GM12874 (cell line): ENCODE data around the gene ARFGAP3.

Source experiments
- TF ChIP-seq, protein P1 (sequence below): IDR thresholded peaks from 2 replicates; pipeline ENCODE4 v1.5.1; 2011; ENCODE audit warnings: low read depth, mild to moderate bottlenecking, control low read depth, low read length, moderate library complexity; ENCODE audit not compliant: insufficient read depth

Gene ARFGAP3

DNA sequence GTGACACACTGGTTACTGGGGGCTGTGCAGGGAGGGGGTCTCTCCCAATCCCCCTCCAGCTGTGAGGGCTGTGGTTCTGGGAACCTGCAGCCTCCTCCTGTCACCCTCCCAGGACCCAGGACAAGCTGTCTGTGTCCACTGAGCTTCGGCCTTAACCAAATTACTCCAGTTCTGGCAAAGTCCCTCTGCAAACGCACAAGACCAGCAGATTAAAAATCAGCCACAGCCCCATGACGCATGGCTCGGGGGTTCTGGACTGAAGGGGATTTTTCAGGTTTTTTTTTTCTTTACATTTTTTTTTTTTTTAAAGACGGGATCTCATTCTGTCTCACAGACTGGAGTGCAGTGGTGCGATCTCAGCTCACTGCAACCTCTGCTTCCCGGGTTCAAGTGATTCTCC lies 104.2 kb downstream of the ARFGAP3 start:
- TF ChIP-seq, protein P1, sequence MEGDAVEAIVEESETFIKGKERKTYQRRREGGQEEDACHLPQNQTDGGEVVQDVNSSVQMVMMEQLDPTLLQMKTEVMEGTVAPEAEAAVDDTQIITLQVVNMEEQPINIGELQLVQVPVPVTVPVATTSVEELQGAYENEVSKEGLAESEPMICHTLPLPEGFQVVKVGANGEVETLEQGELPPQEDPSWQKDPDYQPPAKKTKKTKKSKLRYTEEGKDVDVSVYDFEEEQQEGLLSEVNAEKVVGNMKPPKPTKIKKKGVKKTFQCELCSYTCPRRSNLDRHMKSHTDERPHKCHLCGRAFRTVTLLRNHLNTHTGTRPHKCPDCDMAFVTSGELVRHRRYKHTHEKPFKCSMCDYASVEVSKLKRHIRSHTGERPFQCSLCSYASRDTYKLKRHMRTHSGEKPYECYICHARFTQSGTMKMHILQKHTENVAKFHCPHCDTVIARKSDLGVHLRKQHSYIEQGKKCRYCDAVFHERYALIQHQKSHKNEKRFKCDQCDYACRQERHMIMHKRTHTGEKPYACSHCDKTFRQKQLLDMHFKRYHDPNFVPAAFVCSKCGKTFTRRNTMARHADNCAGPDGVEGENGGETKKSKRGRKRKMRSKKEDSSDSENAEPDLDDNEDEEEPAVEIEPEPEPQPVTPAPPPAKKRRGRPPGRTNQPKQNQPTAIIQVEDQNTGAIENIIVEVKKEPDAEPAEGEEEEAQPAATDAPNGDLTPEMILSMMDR, result no peak

DNA sequence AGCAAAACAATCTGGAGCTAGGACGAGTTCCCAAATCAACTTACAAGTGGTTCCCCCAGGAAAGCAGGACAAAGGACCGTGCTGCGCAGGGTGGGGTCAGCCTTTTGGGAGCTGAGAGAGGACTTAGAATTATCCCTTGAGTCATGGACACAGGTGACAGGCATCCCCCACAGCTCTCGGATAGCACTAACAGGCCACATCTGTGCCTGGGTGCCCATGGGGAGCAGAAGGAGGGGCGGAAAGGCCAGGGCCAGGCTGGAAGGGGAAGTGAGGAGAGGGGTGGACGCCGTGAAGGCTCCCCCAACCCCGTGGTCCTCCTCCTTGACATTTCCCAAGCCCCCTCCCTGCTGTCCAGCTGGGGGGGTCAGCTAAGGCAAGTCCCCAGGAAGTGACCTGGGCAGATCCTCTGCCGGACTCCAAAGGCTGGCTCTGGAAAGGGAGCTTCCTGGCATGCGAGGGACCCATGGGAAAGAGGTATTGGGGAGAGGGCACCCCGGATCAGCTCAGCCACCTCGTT lies 104.8 kb downstream of the ARFGAP3 start:
- TF ChIP-seq, protein P1, result no peak

DNA sequence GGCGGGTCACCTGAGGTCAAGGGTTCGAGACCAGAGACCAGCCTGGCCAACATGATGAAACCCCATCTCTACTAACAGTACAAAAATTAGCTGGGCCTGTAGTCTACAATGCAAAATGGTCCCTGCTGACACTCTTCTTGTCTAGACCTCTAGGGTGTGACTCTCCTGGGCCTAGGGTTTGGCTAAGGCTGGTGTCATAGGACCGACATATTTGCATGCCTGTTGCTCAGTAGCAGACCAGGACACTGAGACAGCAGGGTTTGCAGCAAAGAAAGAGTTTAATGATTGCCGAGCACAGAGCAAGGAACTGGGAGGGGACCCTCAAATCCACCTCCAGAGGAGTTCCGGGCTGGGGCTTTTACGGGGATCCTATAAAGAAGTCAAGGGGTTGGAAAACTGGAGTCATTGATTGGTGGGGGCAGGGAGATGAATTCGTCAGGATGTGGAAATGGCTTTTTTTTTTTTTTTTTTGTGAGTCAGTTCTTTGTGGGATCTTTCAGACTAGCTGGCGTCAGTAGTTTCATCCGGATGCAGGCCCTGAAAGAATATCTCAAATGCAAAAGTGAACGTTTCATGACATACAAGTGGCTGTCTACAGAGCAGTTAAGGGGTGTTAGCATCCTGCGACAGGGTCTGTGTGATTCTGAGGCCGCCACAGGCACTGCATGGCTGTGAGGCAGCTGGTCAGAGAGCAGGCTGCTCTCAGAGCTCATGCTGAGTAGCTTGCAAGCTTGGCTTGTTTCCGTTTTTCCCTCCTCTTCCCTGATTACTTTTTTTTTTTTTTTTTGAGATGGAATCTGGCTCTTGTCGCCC lies 109.2 kb downstream of the ARFGAP3 start:
- TF ChIP-seq, protein P1, result no peak
